ENCODE measurements around the gene TXLNA.

DNA sequence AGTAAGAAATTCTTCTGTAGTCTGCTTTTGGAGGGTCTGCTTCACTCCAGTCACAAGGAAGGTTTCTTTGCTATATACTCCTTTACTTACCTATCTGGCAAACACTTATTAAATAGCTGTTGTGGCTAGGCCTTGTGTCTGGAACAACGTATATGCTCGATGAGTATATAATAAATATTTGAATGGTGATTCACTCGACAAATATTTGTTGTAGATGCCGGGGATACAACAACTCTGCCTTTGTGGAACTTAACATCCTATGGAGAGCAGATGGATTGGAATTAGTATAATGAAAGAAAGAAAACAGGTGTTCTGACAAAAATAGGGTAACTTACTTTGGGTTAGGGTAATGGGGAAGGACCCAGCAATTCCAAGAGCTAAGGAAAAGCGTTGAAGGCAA is 40.5 kb upstream of the TXLNA start:
- TF ChIP-seq SPI1 (IDR thresholded peaks at IDR 0.05; ENCODE audit: low read depth, low read length) (no peak), POLR2A (IDR thresholded peaks at IDR 0.05; ENCODE audit: low read depth, low read length) (no peak), TAF1 (IDR thresholded peaks at IDR 0.05; ENCODE audit: low read depth, low read length) (no peak), POLR2AphosphoS5 (IDR thresholded peaks at IDR 0.05; ENCODE audit: low read depth, low read length) (no peak)

Measured in GM12891 (cell line).